ENCODE measurements around the gene KCNAB3.

The KCNAB3 gene

DNA sequence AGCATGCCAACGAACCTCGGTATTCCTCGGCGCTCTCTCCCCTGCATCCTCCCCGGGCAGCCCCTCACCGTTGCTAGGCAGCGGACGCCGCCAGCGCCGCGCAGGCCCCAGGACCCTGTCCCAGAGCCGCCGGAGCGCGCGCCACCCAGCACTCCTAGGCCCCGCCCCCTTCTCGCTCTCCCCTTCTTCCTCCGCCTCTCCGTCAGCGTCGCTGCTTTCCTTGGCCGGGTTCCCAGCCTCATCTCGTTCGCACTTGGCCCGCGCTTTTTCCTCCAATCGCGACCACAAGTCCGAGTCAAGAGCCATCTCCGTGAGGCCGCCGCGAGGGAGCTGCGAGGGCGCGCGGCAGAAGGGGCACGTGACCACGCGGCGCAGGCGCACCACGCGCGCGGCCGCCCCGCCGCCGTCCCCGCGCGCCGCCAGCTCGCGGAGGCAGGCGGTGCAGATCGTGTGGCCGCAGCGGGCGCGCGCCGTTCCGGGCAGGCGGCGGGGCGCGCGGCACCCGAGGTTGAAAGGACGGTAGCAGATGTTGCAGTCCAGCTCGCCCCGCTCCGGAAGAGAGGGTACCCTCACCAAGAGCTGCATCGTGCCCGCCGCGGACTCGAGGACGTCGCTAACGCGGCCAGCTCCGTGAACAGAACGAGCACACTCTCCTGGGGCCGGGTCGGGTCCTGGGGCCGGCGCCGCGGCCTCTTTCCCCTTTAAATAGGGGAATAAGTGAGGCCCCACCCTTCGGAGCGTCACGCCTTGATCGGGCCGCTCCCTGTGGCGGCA is 13.9 kb downstream of the KCNAB3 start, which contains the start of gene RNF227:
Gene RNF227, minus strand, starts transcription at position 679 of the 774 bp plus-strand sequence. Its CDS starts 94 bp downstream, at position 585.
- peak; percentile 94 for FAIRE-seq
- TF ChIP-seq POLR2A (IDR thresholded peaks at IDR 0.05; ENCODE audit: low read depth, low read length), result peak; percentile 46; the same call in 1 of the 2 replicates
- 0 out of 2 replicates have a peak, but pooled peaks have one; percentile 50 for TF ChIP-seq POLR2AphosphoS5 (IDR thresholded peaks at IDR 0.05; ENCODE audit: low read depth, low read length)
- TF ChIP-seq TAF1 (IDR thresholded peaks at IDR 0.05; ENCODE audit: borderline replicate concordance, low read depth, low read length), result no peak
- peak; percentile 63 for DNase-seq (ENCODE audit: insufficient read length)

DNA sequence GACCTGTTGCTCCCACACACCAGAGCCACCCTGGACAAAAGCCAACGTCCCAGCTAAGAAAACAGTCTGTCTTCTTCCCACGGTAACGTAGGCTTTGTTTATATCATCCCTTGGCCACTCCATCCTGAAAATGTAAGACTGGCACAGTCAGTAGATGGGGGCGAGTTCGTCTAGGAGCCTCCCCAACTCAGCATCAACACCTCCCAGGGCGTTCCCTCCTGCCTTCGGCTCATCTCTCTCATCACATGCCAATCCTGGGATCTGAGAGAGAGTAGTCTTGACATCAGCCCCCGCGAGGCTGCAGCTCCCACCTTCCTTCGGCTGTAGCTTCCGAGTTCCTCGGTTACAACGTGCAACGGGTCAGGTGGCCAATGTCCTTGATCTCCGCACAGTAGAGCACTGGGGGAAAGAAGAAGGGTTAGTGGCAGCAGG is 14.5 kb downstream of the KCNAB3 start:
- DNase-seq (ENCODE audit: insufficient read length), result no peak
- TF ChIP-seq POLR2AphosphoS5 (IDR thresholded peaks at IDR 0.05; ENCODE audit: low read depth, low read length) (no peak), TAF1 (IDR thresholded peaks at IDR 0.05; ENCODE audit: borderline replicate concordance, low read depth, low read length) (no peak), POLR2A (IDR thresholded peaks at IDR 0.05; ENCODE audit: low read depth, low read length) (no peak)
- peak; percentile 60 for FAIRE-seq

DNA sequence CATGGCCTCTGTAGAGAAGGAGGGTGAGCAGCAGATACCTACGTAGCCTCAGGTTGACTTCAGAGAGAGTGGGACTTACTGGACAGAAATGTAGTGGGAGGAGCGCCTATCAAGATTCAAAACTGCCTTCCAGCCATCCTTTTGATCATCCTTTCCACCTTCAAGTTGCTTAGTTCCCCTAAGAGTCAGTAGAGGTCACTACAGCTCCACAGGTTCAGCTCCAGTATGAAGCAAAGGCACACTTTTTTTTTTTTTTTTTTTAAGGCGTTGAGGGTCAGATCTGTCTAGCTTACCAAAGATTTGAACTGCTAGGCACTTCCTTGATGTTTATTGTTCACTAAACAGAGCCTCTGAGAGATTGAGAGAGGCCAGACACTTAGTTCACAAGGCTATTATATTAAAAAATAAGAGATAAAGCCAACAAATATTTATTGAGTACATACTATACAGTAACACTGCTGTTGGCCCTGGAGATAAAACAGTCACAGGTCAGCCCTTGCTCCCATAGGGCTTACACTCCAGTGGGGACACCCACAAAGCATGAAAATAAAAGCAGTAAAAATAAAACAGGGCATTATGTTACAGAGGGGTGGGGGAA is 16.6 kb downstream of the KCNAB3 start:
- no peak for DNase-seq (ENCODE audit: insufficient read length)

DNA sequence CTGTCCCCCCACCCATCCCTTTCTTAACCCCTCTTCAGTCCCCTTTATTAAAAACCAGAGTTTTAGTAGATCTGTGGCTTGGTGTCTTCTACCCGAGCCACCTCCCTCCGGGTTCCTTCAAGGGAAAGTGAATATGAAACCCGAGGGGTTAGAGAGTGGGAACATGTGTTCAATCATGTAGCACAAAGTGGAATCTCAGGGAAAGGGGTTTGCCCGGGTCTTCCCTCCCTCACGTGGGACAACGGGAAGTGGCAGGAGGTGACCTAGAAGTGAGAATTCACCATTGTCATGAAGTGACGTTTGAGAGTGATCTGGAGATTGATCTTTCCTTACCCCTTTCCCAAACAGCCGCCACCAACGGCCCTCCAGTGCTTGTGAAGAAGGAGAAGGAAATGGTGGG is 18.5 kb downstream of the KCNAB3 start:
- FAIRE-seq (no peak), DNase-seq (ENCODE audit: insufficient read length) (no peak)
- TF ChIP-seq POLR2A (IDR thresholded peaks at IDR 0.05; ENCODE audit: low read depth, low read length) (no peak), POLR2AphosphoS5 (IDR thresholded peaks at IDR 0.05; ENCODE audit: low read depth, low read length) (no peak), TAF1 (IDR thresholded peaks at IDR 0.05; ENCODE audit: borderline replicate concordance, low read depth, low read length) (no peak)

More for the DNA sequence above, 16.6 kb downstream of the KCNAB3 start:
- peak; percentile 72 for FAIRE-seq
- no peak for TF ChIP-seq TAF1 (IDR thresholded peaks at IDR 0.05; ENCODE audit: borderline replicate concordance, low read depth, low read length)
- no peak for TF ChIP-seq POLR2A (IDR thresholded peaks at IDR 0.05; ENCODE audit: low read depth, low read length)
- no peak for TF ChIP-seq POLR2AphosphoS5 (IDR thresholded peaks at IDR 0.05; ENCODE audit: low read depth, low read length)

DNA sequence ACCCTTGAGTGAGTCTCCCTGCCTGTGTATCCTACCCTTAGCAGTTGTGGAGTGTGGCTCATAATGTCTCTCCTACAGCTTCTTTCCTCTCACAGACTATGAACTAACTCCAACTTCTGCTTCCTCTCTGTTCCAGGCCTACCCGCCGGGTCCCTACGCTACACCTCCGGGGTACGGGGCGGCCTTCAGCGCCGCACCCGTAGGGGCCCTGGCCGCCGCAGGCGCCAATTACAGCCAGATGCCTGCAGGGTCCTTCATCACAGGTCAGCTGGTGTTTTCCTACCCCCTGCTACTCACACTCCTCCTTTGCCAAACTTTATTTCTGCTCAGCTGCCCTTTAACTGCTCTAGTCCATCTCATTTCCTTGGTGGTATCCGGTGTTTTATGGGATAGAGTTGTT is 18.9 kb downstream of the KCNAB3 start:
- TF ChIP-seq TAF1 (IDR thresholded peaks at IDR 0.05; ENCODE audit: borderline replicate concordance, low read depth, low read length) (no peak), POLR2AphosphoS5 (IDR thresholded peaks at IDR 0.05; ENCODE audit: low read depth, low read length) (no peak), POLR2A (IDR thresholded peaks at IDR 0.05; ENCODE audit: low read depth, low read length) (no peak)
- DNase-seq (ENCODE audit: insufficient read length) (no peak), FAIRE-seq (no peak)

DNA sequence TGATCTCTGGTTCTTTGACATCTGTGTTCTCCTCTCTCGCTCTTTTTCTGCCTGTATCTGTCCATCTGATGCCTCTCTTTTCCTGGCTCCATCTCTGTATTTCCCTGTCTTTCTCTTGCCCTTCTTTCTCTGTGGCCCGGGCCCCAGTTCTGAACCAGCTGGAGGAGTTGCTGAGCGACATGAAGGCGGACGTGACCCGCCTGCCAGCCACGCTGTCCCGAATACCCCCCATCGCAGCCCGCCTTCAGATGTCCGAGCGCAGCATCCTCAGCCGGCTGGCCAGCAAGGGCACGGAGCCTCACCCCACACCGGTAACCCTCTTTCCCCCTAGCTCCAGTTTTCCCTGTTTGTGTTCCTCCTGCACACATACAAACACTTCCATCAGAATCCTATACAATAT is 19.4 kb downstream of the KCNAB3 start:
- no peak for FAIRE-seq
- TF ChIP-seq POLR2AphosphoS5 (IDR thresholded peaks at IDR 0.05; ENCODE audit: low read depth, low read length) (no peak), TAF1 (IDR thresholded peaks at IDR 0.05; ENCODE audit: borderline replicate concordance, low read depth, low read length) (no peak), POLR2A (IDR thresholded peaks at IDR 0.05; ENCODE audit: low read depth, low read length) (no peak)
- no peak for DNase-seq (ENCODE audit: insufficient read length)

DNA sequence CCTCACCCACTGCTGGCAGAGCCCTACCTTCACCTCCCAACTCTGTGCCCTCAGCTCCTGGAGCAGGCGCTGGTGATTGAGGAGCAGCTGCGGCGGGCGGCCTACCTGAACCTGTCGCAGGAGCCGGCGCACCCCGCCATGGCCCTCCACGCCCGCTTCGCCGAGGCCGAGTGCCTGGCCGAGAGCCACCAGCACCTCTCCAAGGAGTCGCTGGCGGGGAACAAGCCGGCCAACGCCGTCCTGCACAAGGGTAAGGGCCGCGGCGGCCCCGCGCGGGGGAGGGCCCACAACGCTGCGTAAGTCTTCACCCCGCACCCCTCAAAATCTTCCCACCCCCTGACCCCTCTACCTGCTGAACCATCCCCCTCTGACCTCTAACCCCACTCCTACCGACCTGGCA is 20.6 kb downstream of the KCNAB3 start:
- DNase-seq (ENCODE audit: insufficient read length) (no peak), FAIRE-seq (no peak)
- TF ChIP-seq POLR2AphosphoS5 (IDR thresholded peaks at IDR 0.05; ENCODE audit: low read depth, low read length) (no peak), POLR2A (IDR thresholded peaks at IDR 0.05; ENCODE audit: low read depth, low read length) (no peak), TAF1 (IDR thresholded peaks at IDR 0.05; ENCODE audit: borderline replicate concordance, low read depth, low read length) (no peak)

DNA sequence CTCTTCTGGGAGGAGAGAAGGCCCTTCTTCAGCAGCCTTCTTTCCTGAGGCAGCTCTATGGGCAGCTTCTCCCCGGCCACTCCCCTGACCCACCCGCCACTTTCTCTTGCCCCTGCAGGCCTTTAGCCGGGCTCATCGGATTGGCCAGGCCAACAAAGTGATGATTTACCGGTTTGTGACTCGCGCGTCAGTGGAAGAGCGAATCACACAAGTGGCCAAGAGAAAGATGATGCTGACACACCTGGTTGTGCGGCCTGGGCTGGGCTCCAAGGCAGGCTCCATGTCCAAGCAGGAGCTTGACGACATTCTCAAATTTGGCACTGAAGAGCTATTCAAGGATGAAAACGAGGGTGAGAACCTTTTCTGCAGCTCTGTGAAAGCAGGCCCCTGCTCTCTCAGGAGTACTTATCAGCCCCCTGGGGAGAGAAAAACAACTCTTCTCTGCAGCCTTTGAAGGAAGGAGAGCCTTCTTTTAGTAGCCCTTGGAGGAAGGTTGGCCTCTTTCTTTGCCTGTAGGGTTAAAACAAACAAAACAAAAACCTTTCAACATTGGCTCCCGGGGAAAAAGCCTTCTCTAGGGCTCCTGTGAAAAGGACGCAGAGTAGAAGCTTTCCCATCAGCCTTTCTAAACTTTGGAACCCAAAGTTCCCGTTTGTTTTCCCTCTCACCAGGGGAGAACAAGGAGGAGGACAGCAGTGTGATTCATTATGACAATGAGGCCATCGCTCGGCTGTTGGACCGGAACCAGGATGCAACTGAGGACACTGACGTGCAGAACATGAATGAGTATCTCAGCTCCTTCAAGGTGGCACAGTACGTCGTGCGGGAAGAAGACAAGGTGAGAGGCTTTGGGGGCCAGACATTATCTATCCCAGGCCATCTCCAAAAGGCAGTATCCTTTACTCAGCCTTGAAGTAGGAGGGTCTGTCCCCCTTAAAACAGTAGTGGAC is 26.2 kb downstream of the KCNAB3 start:
- no peak for FAIRE-seq
- DNase-seq (ENCODE audit: insufficient read length), result no peak
- TF ChIP-seq POLR2A (IDR thresholded peaks at IDR 0.05; ENCODE audit: low read depth, low read length) (no peak), TAF1 (IDR thresholded peaks at IDR 0.05; ENCODE audit: borderline replicate concordance, low read depth, low read length) (no peak), POLR2AphosphoS5 (IDR thresholded peaks at IDR 0.05; ENCODE audit: low read depth, low read length) (no peak)

DNA sequence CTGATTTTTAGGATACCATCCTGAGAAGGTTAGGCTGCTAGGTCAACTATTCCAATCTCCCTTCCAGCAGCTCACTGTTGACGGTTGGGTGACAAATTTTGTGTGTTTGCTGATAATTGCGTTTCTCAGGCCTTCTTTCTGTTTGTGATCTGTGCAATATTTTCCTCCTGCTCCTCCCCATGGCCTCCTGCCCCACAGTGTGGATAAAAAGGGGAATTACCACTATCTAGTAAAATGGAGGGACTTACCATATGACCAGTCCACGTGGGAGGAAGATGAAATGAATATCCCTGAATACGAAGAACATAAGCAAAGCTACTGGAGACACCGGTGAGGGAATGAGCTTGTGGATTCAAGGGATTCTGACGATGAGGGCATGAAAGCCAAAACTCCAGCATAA is 31.9 kb downstream of the KCNAB3 start:
- DNase-seq (ENCODE audit: insufficient read length) (no peak), FAIRE-seq (no peak)
- no peak for TF ChIP-seq POLR2AphosphoS5 (IDR thresholded peaks at IDR 0.05; ENCODE audit: low read depth, low read length)
- TF ChIP-seq TAF1 (IDR thresholded peaks at IDR 0.05; ENCODE audit: borderline replicate concordance, low read depth, low read length), result no peak
- no peak for TF ChIP-seq POLR2A (IDR thresholded peaks at IDR 0.05; ENCODE audit: low read depth, low read length)

DNA sequence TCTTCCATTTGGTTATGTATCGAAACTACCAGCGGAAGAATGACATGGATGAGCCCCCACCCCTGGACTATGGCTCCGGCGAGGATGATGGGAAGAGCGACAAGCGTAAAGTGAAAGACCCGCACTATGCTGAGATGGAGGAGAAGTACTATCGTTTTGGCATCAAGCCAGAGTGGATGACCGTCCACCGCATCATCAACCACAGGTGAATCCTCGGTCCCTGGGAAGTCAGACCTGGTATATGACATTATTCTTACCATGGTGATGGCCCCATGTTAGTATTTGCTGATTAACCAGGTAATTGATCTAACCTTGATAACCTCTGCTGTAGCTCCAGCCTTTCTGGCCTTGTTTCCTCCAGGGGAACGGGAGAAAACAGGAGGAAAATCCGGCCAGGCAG is 32.6 kb downstream of the KCNAB3 start:
- FAIRE-seq (no peak), DNase-seq (ENCODE audit: insufficient read length) (no peak)
- TF ChIP-seq POLR2A (IDR thresholded peaks at IDR 0.05; ENCODE audit: low read depth, low read length), result no peak
- TF ChIP-seq TAF1 (IDR thresholded peaks at IDR 0.05; ENCODE audit: borderline replicate concordance, low read depth, low read length), result no peak
- no peak for TF ChIP-seq POLR2AphosphoS5 (IDR thresholded peaks at IDR 0.05; ENCODE audit: low read depth, low read length)

DNA sequence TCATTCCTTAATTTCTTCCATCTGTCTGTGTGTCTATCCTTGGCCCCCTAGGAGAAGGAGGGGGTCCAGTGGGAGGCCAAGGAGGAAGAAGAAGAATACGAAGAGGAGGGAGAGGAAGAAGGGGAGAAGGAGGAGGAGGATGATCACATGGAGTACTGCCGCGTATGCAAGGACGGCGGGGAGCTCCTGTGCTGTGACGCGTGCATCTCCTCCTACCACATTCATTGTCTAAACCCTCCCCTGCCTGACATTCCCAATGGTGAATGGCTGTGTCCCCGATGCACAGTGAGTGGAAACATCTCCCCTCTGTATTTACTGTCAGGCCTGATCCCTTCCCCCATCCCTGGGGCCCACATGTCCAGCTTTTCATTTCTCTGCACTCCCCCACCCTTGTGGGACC is 34.8 kb downstream of the KCNAB3 start:
- DNase-seq (ENCODE audit: insufficient read length) (no peak), FAIRE-seq (no peak)
- no peak for TF ChIP-seq POLR2AphosphoS5 (IDR thresholded peaks at IDR 0.05; ENCODE audit: low read depth, low read length)
- TF ChIP-seq POLR2A (IDR thresholded peaks at IDR 0.05; ENCODE audit: low read depth, low read length), result no peak
- no peak for TF ChIP-seq TAF1 (IDR thresholded peaks at IDR 0.05; ENCODE audit: borderline replicate concordance, low read depth, low read length)

Measured in GM12892 (cell line).